Stomach (tissue), 4 donors: ENCODE data around the gene BMP7.

Experiments used
- POLR2A ChIP-seq, 4 donors: fragments of 450-650 bp; IDR thresholded peaks; one replicate each; pipeline ENCODE4 v1.6.1; 2016; ENCODE audit warnings: antibody characterized with exemption in 4 of 4, control low read depth in 2 of 4, mild to moderate bottlenecking in 1 of 4, moderate library complexity in 1 of 4
- POLR2AphosphoS5 ChIP-seq, 3 donors: sonication (generic); formaldehyde crosslinking; IDR thresholded peaks; one replicate each; pipeline ENCODE4 v1.6.1; 2016; ENCODE audit warnings: antibody characterized with exemption in 3 of 3
- TF ChIP-seq, protein P1 (sequence below), 7 experiments: fragments of 450-650 bp in 4 of 7; fragments of 200-600 bp in 3 of 7; sonication (generic) in 3 of 7; IDR thresholded peaks; one replicate each; pipeline ENCODE4 v1.5.1; 2016 to 2019; ENCODE audit warnings: antibody characterized with exemption in 7 of 7, control low read depth in 2 of 7, mild to moderate bottlenecking in 1 of 7

DNA sequence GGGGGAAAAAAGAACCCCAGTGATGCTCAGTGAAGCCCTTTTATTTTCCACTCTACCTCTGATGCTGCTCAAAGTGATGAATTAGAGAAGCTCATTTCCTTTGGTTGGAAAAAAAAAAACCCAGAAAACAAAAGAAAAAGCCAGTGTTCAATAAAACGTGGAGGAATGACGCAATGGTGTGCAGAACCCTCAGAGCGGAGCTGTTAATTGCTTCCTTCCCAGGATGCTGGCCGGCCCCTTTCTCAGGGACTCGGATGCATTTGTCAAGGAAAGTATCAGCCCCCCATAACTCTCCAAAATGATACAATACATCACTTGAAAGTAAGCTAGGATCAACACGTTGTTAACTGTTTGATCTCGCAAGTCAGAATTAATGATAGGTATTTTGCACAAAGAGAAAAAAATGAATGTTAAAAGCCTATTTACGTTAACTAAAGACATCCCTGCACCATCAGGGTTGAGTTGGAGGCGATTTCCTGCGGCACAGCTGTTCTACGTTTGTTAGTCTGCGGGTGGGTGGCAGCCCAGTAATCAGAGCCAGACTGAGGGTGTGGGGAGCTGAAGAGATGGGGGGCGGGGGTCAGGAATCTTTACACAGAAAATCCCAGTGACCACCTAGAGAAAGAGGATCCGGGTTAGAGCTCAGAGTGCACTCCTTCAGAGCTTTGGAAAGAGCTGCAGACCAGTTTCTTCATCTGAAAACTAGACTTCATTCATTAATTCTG is 132.4 kb downstream of the BMP7 start:
- TF ChIP-seq, protein P1, sequence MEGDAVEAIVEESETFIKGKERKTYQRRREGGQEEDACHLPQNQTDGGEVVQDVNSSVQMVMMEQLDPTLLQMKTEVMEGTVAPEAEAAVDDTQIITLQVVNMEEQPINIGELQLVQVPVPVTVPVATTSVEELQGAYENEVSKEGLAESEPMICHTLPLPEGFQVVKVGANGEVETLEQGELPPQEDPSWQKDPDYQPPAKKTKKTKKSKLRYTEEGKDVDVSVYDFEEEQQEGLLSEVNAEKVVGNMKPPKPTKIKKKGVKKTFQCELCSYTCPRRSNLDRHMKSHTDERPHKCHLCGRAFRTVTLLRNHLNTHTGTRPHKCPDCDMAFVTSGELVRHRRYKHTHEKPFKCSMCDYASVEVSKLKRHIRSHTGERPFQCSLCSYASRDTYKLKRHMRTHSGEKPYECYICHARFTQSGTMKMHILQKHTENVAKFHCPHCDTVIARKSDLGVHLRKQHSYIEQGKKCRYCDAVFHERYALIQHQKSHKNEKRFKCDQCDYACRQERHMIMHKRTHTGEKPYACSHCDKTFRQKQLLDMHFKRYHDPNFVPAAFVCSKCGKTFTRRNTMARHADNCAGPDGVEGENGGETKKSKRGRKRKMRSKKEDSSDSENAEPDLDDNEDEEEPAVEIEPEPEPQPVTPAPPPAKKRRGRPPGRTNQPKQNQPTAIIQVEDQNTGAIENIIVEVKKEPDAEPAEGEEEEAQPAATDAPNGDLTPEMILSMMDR (IDR thresholded peaks at IDR 0.05): no peak
- TF ChIP-seq POLR2AphosphoS5 (IDR thresholded peaks at IDR 0.05) (no peak), POLR2A (IDR thresholded peaks at IDR 0.05) (no peak)
